Femur (tissue), 1 donor: ENCODE measurements around the gene DSG1.

Experiments
- DNase-seq: peaks from one replicate; pipeline ENCODE4 v3.0.0-alpha.2; 2017

The DSG1 gene

DNA sequence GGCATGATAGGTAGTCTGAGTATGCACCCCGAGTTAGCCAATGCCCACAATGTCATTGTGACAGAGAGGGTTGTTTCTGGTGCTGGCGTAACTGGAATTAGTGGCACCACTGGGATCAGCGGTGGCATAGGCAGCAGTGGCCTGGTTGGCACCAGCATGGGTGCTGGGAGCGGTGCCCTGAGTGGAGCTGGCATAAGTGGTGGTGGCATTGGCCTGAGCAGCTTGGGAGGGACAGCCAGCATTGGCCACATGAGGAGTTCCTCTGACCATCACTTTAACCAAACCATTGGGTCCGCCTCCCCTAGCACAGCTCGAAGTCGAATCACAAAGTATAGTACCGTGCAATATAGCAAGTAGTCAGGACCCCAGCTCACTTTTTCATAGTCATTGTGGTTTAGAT is 37.0 kb downstream of the DSG1 start:
- DNase-seq = no peak

DNA sequence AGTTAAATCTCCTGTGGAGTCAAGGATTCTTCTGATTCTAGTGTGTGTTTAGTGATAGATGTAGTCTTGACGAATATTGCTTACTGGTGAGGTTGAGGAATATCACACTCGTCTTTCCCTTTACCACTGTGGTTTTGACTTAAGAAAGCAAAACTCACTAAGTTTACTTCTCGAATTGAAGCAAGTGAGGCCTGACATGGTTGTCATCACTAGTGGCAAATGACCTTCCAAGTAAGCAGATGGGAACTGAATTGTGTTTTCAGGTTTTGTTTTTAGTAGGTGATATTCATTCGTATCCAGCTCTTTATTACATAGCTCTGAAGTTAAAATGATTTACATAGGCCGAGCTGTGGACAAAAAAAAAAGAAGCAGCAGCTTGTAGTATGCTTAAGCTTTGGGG is 38.1 kb downstream of the DSG1 start:
- DNase-seq = no peak

DNA sequence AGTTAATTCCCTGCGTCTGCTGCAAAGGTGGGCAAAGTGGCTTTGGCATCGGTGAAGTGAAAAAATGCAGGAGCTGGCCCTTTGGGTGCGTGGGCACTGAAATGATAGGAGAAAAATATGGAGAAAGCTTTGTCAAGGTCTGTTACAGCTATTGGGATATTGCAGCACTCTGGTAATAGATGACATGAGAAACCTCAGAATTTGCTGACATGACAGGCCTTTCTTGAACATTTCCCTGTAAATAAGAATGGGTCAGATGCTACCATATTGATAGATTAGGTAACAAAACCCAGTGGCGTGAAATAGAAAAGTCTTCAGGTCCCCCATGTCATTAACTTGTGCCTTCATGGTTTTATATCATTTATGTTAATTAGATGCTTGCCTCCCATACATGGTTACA is 46.2 kb downstream of the DSG1 start:
- no peak for DNase-seq

DNA sequence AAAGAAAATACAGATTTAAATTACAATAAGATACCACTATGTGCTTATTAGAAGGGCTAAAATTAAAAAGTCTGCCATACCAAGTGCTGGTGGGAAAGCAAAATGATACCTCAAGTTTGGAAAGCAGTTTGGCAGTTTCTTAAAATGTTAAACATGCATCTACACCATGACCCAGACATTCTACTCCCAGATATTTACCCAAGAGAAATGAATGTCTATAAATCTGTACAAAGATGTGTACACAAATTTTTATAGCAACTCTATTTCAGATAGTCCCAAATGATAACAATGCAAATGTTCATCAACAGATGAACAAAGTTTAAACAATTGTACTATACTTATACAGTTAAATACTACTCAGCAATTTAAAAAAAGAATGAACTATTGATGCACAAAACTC is 51.5 kb downstream of the DSG1 start:
- DNase-seq = no peak

DNA sequence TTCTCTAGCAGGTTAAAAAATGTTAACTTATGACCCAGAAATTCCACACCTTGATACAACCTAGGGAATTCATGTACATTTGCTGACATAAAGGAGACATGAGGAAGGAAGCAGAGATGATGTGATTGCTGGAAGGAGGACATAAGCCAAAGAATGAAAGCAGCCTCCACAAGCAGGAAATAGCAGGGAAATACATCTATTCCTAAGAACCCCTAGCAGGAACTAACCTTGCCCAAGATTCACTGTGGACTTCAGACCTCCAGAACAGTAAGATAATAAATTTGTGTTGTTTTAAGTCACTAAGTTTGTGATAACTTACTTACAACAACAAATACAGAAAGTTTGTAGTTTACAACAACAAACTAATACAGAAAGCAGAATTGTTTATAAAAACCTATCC is 54.0 kb downstream of the DSG1 start:
- DNase-seq = no peak

DNA sequence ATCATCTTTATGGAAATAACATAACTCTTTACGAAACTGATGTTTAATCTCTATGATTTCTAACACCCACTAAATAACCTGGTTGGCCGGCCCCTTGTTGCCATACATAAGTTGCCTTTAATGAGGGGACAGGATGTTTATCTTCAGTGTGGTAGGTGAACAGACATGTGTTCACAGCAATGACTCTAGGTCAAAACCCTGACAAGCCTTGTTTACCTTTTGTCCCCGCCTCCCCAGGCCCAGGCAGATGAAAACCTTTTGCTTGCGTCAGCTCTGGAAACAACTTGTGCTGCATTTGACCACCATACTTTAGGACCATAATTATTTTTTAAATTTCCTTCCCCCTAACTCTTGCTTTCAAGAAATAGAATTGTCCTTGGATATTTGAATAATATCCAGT is 55.7 kb downstream of the DSG1 start:
- no peak for DNase-seq

DNA sequence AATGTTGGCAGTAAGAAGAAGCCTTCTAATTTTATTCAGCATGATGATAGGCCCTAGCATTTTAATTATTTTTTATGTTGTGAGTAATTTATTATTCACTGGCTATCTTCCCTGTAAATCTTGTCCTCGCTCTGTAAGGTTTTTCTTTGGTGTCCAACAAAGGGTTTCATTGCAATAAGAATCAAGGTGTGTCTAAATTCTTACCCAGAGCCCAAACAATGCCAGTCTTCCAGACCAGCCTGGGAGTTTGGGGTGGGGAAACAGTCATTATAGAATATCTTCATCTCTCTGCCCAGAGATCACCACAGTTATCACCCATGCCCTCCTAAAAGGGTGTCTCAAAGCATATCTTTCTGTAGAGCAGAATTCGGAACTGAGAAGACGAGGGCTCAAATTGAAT is 58.5 kb downstream of the DSG1 start, which contains the start of gene DSG4:
Gene DSG4, plus strand, starts transcription at position 301 of the 400 bp plus-strand sequence. CDS start 135 bp downstream, outside the sequence.
- no peak for DNase-seq

DNA sequence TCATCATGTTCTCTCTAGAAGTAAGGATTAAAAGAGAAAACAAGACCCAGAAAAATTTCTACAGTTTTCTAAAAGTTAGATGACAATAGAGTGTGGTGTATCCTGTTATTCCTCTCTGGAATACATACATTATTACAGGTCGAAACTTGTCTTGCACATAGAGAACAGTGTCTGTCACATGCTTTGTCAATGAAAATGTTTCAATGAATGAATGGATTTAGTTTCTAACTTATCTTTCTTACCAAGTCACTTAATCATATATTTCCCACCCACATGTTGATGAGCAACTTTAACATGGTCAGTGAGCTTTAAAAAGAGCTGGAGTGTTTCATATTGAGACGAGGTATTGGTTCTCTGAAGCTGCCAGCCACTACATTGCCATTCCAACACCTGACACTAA is 63.0 kb downstream of the DSG1 start:
- DNase-seq = no peak

DNA sequence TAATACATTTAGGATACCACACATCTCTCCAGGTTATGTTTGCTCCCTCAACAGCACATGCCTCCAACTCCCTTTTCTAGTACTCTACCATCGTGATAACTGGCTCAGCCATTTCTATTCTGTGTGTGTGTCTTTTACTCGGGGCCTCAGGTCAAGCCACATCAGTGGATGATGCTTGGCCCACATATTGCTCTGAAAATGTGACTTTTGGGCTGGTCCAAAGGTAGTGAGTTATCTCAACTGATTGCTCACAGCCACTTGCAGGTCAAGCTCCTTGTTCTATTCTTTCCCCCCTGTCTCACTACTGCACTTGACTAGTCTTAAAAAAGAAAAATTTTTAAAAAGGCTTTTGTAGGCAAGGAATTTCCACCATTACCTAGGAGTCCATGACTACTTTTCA is 64.1 kb downstream of the DSG1 start:
- no peak for DNase-seq

DNA sequence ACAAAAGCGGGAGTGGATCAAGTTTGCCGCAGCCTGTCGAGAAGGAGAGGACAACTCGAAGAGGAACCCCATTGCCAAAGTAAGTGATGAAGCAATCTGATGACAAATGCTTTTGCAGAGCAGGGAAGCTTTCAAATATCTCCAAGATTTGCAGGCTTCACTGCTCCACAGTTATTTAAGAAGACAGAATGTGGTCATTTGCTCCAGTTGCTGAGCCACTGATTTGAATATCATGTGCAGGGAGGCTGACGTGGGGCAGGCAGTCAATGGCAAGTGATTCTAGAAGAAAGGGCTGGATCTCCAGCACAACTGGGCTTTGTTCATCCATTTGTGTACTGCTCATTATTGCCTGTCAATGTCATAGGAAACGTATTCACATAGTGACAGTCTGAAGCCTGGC is 68.8 kb downstream of the DSG1 start:
- DNase-seq = no peak

DNA sequence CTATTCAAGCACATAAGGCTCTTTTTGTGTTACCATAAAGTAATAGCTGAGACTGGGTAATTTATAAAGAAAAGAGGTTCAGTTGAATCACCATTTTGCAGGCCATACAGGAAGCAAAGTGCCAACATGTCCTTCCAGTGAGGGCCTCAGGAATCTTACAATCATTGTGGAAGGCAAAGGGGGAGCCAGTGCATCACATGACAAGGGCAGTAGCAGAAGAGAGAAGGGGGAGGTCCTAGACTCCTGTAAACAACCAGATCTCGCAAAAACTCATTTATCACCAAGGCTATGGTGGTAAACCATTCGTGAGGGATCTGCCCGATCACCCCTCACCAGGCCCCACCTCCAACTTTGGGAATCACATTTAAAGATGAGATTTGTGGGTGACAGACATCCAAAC is 75.3 kb downstream of the DSG1 start:
- DNase-seq = no peak

DNA sequence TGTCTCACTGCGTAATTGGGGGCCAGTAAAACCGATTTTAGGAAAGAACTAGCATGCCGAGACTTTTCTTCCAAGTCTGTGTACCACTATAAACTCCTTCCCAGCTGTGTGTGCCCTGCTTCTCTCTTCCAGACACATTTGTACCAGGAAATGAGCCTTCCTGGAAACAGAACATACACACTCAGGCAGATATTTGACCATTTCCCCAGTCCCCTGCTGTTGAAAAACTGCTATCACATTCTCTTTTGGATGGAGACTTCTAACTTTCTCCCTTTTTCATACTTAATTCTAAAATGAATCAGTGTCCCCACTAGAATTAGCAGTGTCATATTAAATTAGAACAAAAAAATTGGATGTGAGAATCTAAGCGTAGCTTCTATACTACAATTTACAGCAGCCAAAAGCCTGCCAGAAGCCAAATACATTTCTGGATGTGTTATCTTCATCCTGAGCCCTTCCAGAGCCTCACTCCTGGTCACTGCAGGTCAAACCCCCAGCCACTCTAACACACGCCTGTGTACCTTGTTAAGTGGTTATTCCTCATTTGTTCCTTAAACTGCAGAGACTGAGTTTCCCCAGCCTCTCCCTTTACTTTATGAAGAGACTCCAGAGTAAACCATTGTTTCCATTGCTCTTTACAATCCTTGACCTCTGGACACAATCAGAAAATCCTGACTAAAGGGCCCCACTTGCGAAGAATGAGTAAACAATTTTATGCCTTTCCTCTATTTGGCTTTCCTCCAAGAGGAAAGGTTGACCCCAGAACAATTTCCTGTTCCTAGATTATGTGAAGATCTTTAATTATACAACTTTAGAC is 79.0 kb downstream of the DSG1 start:
- no peak for DNase-seq

DNA sequence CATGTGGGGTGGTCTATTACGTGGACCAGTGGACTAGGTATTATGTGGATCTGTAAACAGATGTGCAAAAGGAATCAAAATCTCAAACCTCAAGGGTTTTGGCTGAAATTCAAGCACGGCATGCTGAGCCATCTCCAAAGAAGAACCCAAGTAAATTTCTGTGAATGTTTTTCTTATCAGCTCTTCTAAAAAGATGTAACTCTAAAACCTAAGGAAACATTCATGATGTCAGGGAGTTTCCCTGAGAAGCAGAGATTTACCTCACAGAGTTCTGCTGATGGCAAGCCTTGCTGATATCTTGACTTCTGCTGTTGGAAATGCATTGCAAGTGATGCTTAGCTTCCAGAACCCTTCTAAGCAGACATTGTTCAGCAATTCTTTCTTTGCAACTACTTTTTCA is 80.2 kb downstream of the DSG1 start:
- DNase-seq = no peak

DNA sequence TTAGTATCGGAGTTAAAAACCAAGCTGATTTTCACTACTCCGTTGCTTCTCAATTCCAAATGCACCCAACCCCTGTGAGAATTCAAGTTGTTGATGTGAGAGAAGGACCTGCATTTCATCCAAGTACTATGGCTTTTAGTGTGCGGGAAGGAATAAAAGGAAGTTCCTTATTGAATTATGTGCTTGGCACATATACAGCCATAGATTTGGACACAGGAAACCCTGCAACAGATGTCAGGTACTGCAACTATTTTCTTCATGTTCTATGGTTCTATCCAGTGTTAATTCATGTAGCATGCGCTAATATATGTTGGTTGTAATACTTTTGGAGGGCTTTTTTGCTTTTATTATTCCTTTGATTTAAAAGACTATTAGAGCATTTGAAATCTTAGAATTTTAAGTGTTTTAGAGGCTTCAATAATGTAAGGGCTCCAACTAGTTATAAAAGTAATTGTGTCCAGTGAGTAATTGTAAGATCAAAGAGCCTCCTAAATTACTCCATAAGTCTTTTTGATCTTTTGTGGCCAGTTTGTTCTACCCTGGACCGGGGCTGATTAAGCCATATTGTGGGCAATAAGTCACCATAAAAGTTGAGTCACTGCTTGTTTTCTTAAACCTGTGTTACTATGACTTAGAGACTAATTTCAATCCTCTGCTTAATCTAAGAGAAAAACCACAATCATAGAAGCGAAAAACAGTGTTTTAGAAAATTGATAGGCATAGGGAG is 81.5 kb downstream of the DSG1 start:
- DNase-seq = no peak

DNA sequence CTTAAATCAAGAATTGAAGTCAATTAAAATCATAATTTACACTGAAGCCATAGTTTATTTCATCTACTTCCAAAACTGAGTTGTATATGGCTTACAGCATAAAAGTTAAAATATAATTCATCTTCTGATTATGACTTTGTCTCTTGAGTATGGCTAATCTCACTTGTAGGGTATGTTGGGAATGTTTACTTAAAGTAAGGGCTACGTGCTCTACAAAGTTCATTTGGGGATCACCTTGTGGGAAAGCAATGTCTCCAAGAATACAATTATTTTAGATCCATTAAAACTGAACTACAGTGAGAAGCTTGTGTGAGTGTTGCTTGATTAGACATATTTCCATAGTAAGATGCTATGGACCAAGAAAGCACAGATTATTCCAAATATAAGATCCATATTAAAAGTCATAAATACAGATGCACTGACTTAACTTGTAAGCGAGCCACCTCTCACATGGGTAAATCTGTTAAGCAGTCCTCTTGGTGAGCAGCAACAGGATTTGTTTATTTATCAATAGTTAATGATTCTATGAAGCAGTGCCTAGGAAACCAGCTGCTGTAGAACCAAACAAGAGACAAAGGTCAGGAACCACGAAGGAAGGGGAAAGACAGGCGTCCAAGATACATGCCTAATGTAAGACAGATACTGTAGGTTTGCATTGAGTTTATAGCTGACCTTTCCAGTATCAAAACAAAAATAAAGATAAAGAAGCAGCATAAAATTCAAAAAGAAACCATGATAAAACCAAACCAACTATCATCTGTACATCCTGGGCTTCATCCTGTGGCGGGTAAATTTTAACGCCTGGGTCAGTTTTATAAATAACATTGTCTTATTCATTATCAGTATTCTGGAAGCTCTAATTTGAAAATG is 83.4 kb downstream of the DSG1 start:
- DNase-seq = no peak

DNA sequence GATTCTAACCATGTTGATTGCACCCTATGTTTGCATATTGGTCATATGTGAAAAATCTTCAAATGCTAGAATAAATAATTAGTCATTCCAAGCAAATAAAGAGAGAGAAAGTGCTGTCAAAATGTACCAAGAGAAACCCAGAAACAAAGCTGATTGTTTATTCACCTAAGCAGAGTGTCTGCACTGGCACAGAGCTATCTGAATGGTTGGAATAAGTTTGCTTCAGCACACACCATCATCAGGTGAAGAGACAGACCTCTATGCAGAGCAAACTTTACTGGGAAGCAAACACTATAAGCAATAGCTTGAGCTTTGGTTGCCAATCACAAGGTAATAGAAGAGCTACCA is 84.0 kb downstream of the DSG1 start:
- no peak for DNase-seq

DNA sequence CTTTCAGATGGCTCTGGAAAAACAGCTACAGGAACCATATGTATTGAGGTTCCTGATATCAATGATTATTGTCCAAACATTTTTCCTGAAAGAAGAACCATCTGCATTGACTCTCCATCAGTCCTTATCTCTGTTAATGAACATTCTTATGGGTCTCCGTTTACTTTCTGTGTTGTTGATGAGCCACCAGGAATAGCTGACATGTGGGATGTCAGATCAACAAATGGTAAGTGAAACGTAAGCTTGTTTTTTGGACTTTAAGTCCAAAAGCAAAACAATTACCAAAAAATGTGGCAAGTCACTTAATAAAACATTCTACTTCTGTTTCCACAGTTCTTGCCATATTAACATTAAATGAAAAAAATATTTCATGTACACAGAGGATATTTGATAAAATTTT is 85.4 kb downstream of the DSG1 start:
- DNase-seq = no peak
